Prostate gland (tissue), 2 donors: ENCODE data around the gene MPV17L.

Experiments
- POLR2A ChIP-seq: fragments of 450-650 bp; IDR thresholded peaks from one replicate; pipeline ENCODE4 v1.6.1; 2016; ENCODE audit warnings: antibody characterized with exemption, mild to moderate bottlenecking
- TF ChIP-seq, protein P1 (sequence below), 4 experiments: fragments of 200-600 bp in 2 of 4; fragments of 450-650 bp in 2 of 4; sonication (generic) in 2 of 4; IDR thresholded peaks; 1 replicate in 3 of 4; 2 replicates in 1 of 4; pipeline ENCODE4 v1.5.1; 2016 to 2019; ENCODE audit warnings: antibody characterized with exemption in 4 of 4, mild to moderate bottlenecking in 2 of 4, moderate library complexity in 2 of 4

DNA sequence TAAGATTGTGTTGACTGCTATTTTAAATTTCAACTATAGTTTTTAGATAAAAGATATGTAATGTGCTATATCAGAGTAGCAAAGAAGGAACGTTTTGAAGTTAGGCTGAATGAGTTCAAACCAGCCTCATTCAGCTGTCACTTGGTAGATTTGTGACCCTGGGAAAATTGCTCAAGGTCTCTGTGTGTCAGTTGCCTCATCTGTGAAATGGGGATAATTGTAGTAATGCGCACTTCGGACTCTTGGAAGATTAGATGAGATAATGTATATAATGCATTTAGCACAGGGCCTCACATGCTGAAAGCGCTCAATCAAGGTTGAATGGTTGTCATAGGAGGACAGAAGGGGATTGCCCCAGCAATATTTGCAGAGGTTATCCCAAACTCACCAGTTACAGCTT, 43.5 kb downstream of the MPV17L start:
- TF ChIP-seq, protein P1, sequence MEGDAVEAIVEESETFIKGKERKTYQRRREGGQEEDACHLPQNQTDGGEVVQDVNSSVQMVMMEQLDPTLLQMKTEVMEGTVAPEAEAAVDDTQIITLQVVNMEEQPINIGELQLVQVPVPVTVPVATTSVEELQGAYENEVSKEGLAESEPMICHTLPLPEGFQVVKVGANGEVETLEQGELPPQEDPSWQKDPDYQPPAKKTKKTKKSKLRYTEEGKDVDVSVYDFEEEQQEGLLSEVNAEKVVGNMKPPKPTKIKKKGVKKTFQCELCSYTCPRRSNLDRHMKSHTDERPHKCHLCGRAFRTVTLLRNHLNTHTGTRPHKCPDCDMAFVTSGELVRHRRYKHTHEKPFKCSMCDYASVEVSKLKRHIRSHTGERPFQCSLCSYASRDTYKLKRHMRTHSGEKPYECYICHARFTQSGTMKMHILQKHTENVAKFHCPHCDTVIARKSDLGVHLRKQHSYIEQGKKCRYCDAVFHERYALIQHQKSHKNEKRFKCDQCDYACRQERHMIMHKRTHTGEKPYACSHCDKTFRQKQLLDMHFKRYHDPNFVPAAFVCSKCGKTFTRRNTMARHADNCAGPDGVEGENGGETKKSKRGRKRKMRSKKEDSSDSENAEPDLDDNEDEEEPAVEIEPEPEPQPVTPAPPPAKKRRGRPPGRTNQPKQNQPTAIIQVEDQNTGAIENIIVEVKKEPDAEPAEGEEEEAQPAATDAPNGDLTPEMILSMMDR (IDR thresholded peaks at IDR 0.05), result no peak
- TF ChIP-seq POLR2A, result no peak
